ENCODE results near the gene C1QTNF3. TPM values are rescaled to one million over a fixed set of nuclear protein-coding genes. Genes with fewer than 3 reads are reported as not detected.

The C1QTNF3 gene
- total and polyA plus RNA-seq, 10 donors, result 2.7 to 10.7 (median 6.4) TPM

DNA sequence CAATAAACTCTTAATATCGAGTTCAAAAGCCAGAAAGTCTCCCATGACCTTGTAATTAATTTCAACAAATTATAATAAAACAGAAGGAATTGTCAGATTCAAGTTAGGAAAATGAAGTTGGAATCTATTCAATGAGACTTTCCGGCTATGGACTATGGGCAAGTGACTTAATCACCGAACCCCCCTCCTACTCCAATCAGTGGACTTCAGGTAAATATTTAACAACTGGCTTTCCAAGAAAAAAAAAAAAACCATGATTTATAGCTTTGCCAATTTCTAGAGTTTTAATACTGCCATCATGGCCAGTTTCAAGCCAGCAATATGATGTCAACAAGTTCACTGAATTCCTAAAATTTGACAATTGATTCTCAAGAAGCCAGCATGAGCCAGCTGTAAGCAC, 63.0 kb downstream of the C1QTNF3 start:
- no peak overlapping the region for H3K27ac ChIP-seq
- DNase-seq, result no peak
- H3K4me3 ChIP-seq, result no peak overlapping the region
- TF ChIP-seq POLR2A (IDR thresholded peaks at IDR 0.05), result no peak
- TF ChIP-seq, protein P1, sequence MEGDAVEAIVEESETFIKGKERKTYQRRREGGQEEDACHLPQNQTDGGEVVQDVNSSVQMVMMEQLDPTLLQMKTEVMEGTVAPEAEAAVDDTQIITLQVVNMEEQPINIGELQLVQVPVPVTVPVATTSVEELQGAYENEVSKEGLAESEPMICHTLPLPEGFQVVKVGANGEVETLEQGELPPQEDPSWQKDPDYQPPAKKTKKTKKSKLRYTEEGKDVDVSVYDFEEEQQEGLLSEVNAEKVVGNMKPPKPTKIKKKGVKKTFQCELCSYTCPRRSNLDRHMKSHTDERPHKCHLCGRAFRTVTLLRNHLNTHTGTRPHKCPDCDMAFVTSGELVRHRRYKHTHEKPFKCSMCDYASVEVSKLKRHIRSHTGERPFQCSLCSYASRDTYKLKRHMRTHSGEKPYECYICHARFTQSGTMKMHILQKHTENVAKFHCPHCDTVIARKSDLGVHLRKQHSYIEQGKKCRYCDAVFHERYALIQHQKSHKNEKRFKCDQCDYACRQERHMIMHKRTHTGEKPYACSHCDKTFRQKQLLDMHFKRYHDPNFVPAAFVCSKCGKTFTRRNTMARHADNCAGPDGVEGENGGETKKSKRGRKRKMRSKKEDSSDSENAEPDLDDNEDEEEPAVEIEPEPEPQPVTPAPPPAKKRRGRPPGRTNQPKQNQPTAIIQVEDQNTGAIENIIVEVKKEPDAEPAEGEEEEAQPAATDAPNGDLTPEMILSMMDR (IDR thresholded peaks at IDR 0.05 in 8 of 11, conservative IDR thresholded peaks at IDR 0.05 in 3 of 11), result no peak
- TF ChIP-seq POLR2AphosphoS5 (IDR thresholded peaks at IDR 0.05), result no peak
- no peaks in the 10 kb centered on the region for H3K36me3 ChIP-seq
- no peaks in the 10 kb centered on the region for H3K27me3 ChIP-seq (replicated peaks in 1 of 7)
- H3K9me3 ChIP-seq, result no peaks in the 10 kb centered on the region
- 84 to 94% (median 91%) methylated on average over 3 of the region's 3 CpGs for WGBS, 5 donors
- no peaks in the 10 kb centered on the region for H3K4me1 ChIP-seq
- intact Hi-C loops (cut with DNase I; ENCODE audit: low total_unique reads), result no loop called here

DNA sequence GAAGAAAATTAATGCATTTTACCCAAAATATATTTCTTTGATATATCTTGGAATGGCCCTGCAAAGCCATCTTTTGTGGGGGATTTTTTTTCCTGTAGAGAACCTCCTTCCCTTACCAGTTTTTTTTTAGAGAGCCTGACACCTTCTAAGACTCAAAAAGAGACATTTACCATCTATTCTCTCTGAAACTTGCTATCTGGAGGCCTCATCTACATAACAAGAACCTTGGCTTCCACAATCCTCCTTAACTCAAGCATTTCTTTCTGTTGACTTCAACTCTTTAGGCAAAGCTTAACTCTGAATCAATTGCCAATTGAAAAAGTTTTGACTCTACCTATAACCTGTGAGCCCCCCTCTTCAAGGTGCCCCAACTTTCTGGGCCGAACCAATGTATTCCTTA, 64.7 kb downstream of the C1QTNF3 start:
- no peaks in the 10 kb centered on the region for H3K9me3 ChIP-seq
- intact Hi-C loops (cut with DNase I; ENCODE audit: low total_unique reads), result no loop called here
- no peaks in the 10 kb centered on the region for H3K27me3 ChIP-seq (replicated peaks in 1 of 7)
- no peaks in the 10 kb centered on the region for H3K36me3 ChIP-seq
- H3K4me3 ChIP-seq, result no peak overlapping the region
- peaks cover 0 to 5% (median 0%) of the 10 kb centered on the region in 6 donors for H3K4me1 ChIP-seq
- WGBS, 5 donors, result 85 to 100% (median 95%) methylated on average over 1 of the region's 1 CpG
- TF ChIP-seq POLR2AphosphoS5 (IDR thresholded peaks at IDR 0.05) (no peak), POLR2A (IDR thresholded peaks at IDR 0.05) (no peak)
- TF ChIP-seq, protein P1 (IDR thresholded peaks at IDR 0.05 in 8 of 11, conservative IDR thresholded peaks at IDR 0.05 in 3 of 11), result no peak
- H3K27ac ChIP-seq, result no peak overlapping the region
- no peak for DNase-seq

DNA sequence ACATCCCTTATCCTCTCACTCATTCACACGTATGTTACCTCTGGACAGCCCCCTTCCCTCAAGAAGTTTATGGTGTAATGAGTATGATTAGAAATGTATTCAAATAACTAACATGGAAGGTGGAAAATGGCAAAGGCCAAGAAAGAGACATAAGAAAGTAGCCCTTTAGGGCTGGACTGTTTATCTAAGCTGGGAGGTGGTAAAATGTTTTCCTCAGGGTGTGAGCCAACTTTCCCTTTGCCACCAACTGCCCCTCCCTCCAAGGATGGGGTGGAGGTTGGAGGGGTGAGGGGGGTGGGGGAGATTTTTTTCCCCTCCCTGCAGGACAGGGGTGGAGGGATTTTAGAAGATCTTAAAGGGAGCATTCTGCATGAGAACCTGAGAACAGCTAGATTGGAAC, 66.7 kb downstream of the C1QTNF3 start:
- 64 to 89% (median 81%) methylated on average over 1 of the region's 1 CpG for WGBS, 5 donors
- peaks cover 0 to 5% (median 0%) of the 10 kb centered on the region in 6 donors for H3K4me1 ChIP-seq
- no peaks in the 10 kb centered on the region for H3K9me3 ChIP-seq
- intact Hi-C loops (cut with DNase I; ENCODE audit: low total_unique reads), result no loop called here
- TF ChIP-seq POLR2A (IDR thresholded peaks at IDR 0.05) (no peak), POLR2AphosphoS5 (IDR thresholded peaks at IDR 0.05) (no peak)
- TF ChIP-seq, protein P1 (IDR thresholded peaks at IDR 0.05 in 8 of 11, conservative IDR thresholded peaks at IDR 0.05 in 3 of 11), result no peak
- no peak overlapping the region for H3K27ac ChIP-seq
- no peaks in the 10 kb centered on the region for H3K27me3 ChIP-seq (replicated peaks in 1 of 7)
- H3K36me3 ChIP-seq, result no peaks in the 10 kb centered on the region
- H3K4me3 ChIP-seq, result no peak overlapping the region
- DNase-seq, result no peak

DNA sequence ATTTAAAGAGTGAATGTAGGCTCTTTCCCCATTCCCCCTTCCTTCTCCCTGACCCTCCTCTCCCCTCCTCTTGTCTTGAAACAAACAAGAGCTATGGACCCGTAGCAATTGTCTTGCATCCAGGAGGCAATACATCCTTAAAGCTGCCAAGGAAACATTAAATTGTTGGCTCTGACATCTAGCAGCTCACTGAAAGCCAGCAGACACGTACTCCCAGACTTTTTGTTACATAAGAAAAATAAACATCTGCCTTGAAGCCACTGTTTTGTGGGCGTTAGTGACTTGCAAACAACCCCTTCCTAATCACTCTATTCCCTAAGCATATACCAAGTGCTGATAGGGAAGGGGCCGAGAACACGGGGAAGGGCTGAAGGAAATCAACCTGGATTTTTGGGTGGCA, 67.2 kb downstream of the C1QTNF3 start:
- WGBS, 5 donors, result 67 to 73% (median 70%) methylated on average over 5 of the region's 5 CpGs
- DNase-seq, result no peak
- Histone ChIP-seq H3K4me3 (no peak overlapping the region), H3K36me3 (no peaks in the 10 kb centered on the region), H3K27ac (no peak overlapping the region), H3K4me1 (peaks cover 0 to 5% (median 0%) of the 10 kb centered on the region in 6 donors), H3K27me3 (replicated peaks in 1 of 7) (no peaks in the 10 kb centered on the region), H3K9me3 (no peaks in the 10 kb centered on the region)
- TF ChIP-seq POLR2A (IDR thresholded peaks at IDR 0.05), result no peak
- TF ChIP-seq, protein P1 (IDR thresholded peaks at IDR 0.05 in 8 of 11, conservative IDR thresholded peaks at IDR 0.05 in 3 of 11), result no peak
- TF ChIP-seq POLR2AphosphoS5 (IDR thresholded peaks at IDR 0.05), result no peak
- intact Hi-C loops (cut with DNase I; ENCODE audit: low total_unique reads), result no loop called here
